ENCODE measurements around the gene SLC27A1. TPM values are rescaled to one million over a fixed set of nuclear protein-coding genes. Genes with fewer than 3 reads are reported as not detected.
A peak's percentile ranks its signal among the peaks of the same experiment; 100 is the strongest.

The SLC27A1 gene
- total and polyA plus RNA-seq, 2 experiments from 2014 or later = 3.5 to 11.6 TPM

DNA sequence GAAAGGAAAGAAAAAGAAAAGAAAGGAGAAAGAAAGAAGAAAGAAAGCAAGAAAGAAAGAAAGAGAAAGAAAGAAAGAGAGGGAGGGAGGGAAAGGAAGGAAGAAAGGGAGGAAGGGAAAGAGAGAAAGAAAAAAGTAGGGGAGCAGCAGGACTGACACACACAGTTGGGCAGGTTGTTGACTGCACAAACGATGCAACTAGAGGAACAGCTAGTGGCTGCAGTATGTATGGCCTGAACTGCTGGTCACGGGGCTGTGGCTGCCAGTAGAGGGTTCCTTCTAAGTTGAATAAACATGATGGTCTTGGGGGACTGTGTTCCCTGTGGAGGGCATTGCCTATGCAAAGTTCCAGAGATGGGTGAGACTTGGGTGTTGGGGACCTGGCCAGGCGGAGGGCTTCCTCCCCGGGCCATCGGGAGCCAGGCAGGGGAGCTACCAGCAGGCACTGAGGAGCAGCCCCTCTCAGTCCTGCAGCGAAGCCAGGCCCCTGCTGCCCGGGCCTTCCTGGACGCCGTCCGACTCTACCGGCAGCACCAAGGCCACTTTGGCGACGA lies 68.4 kb downstream of the SLC27A1 start:
- H3K27me3 Mint-ChIP-seq (ENCODE audit: insufficient read depth, low read depth, poor library complexity) = peaks cover 12% of the 10 kb centered on the region
- no peak overlapping the region for H3K27ac Mint-ChIP-seq
- Histone ChIP-seq H3K27me3 (ENCODE audit: insufficient read depth) (peaks cover 18% of the 10 kb centered on the region; the same call in 1 of the 2 replicates), H3K4me3 (peak overlapping the region; percentile 85), H3K79me2 (replicated peaks; ENCODE audit: insufficient read depth) (no peaks in the 10 kb centered on the region), H3F3A (replicated peaks; ENCODE audit: low read depth) (0 out of 2 replicates have a peak, but pooled peaks cover 3% of the 10 kb centered on the region), H3K36me3 (ENCODE audit: insufficient read depth) (no peaks in the 10 kb centered on the region), H3K27ac (ENCODE audit: low read depth) (no peak overlapping the region), H3K9me2 (ENCODE audit: insufficient read depth) (no peaks in the 10 kb centered on the region), H3K4me2 (peak overlapping the region; percentile 90), H2AFZ (peak overlapping the region; percentile 93; the same call in 1 of the 2 replicates), H3K4me1 (ENCODE audit: insufficient read depth) (no peaks in the 10 kb centered on the region; the same call in 1 of the 2 replicates), H4K20me1 (replicated peaks; ENCODE audit: insufficient read depth) (no peaks in the 10 kb centered on the region; the same call in 1 of the 2 replicates)
- H3K9me3 Mint-ChIP-seq = no peaks in the 10 kb centered on the region
- H3K4me1 Mint-ChIP-seq = peaks cover 6% of the 10 kb centered on the region; the same call in 1 of the 3 replicates
- H3K36me3 Mint-ChIP-seq (ENCODE audit: low read depth) = no peaks in the 10 kb centered on the region; the same call in 2 of the 3 replicates
- DNase-seq (ENCODE audit: low spot score) (peak; percentile 36), ATAC-seq (peak; percentile 40)
- no peak for TF ChIP-seq JUNB (IDR thresholded peaks at IDR 0.05; ENCODE audit: unreplicated experiment)
- TF ChIP-seq CREB1 (CRISPR knock-in tag; IDR thresholded peaks at IDR 0.05; ENCODE audit: low read depth) = no peak
- TF ChIP-seq POLR2AphosphoS5 (IDR thresholded peaks at IDR 0.05; ENCODE audit: low read depth) = no peak
- no peak for TF ChIP-seq NANOG (IDR thresholded peaks at IDR 0.05; ENCODE audit: borderline replicate concordance)
- no peak for TF ChIP-seq STAT1 (IDR thresholded peaks at IDR 0.05; ENCODE audit: unreplicated experiment)
- no peak for TF ChIP-seq CTCF (conservative IDR thresholded peaks at IDR 0.05; ENCODE audit: low read depth in 2 of 2)
- no peak for TF ChIP-seq EZH2phosphoT487 (IDR thresholded peaks at IDR 0.05; ENCODE audit: unreplicated experiment)
- TF ChIP-seq ZNF331 (CRISPR knock-in tag; IDR thresholded peaks at IDR 0.05; ENCODE audit: low read depth) = no peak
- no peak for TF ChIP-seq ZNF462 (CRISPR knock-in tag; IDR thresholded peaks at IDR 0.05)
- TF ChIP-seq, protein P1, sequence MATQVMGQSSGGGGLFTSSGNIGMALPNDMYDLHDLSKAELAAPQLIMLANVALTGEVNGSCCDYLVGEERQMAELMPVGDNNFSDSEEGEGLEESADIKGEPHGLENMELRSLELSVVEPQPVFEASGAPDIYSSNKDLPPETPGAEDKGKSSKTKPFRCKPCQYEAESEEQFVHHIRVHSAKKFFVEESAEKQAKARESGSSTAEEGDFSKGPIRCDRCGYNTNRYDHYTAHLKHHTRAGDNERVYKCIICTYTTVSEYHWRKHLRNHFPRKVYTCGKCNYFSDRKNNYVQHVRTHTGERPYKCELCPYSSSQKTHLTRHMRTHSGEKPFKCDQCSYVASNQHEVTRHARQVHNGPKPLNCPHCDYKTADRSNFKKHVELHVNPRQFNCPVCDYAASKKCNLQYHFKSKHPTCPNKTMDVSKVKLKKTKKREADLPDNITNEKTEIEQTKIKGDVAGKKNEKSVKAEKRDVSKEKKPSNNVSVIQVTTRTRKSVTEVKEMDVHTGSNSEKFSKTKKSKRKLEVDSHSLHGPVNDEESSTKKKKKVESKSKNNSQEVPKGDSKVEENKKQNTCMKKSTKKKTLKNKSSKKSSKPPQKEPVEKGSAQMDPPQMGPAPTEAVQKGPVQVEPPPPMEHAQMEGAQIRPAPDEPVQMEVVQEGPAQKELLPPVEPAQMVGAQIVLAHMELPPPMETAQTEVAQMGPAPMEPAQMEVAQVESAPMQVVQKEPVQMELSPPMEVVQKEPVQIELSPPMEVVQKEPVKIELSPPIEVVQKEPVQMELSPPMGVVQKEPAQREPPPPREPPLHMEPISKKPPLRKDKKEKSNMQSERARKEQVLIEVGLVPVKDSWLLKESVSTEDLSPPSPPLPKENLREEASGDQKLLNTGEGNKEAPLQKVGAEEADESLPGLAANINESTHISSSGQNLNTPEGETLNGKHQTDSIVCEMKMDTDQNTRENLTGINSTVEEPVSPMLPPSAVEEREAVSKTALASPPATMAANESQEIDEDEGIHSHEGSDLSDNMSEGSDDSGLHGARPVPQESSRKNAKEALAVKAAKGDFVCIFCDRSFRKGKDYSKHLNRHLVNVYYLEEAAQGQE (IDR thresholded peaks at IDR 0.05; ENCODE audit: unreplicated experiment) = no peak
- TF ChIP-seq ZNF114 (CRISPR knock-in tag; IDR thresholded peaks at IDR 0.05) = no peak
- TF ChIP-seq ETS1 (IDR thresholded peaks at IDR 0.05) = no peak
- no peak for TF ChIP-seq EZH2 (IDR thresholded peaks at IDR 0.05; ENCODE audit: low read depth, unreplicated experiment)
- H3K4me3 Mint-ChIP-seq = peak overlapping the region; percentile 83
